CD14-positive monocyte (primary cell): ENCODE results near the gene NOTCH1. TPM values are rescaled to one million over a fixed set of nuclear protein-coding genes. Genes with fewer than 3 reads are reported as not detected.

ENCODE experiments used
- DNase-seq, 3 donors: peaks; one replicate each; pipeline ENCODE4 v3.0.0-alpha.2; 2011 to 2022
- H2AFZ ChIP-seq: 2 replicates; pipeline ENCODE4 v1.6.0; 2012; ENCODE audit warnings: mild to moderate bottlenecking, low read depth, low read length, inconsistent platforms; ENCODE audit not compliant: insufficient read depth, poor library complexity, severe bottlenecking
- H3K27ac ChIP-seq, 2 donors: 1 replicate in 1 of 2; 2 replicates in 1 of 2; pipeline ENCODE4 v1.5.1; 2012 to 2013; ENCODE audit warnings: low read length in 2 of 2, control low read depth in 1 of 2, inconsistent platforms in 1 of 2, low read depth in 1 of 2, mild to moderate bottlenecking in 1 of 2
- H3K27me3 ChIP-seq, 2 donors: one replicate each; pipeline versions ENCODE4 v1.6.0 to v1.6.1; 2011 to 2013; ENCODE audit warnings: low read length in 2 of 2; ENCODE audit not compliant: control insufficient read depth in 2 of 2, insufficient read depth in 2 of 2
- H3K36me3 ChIP-seq, 2 donors: replicated peaks in 1 of 2; 1 replicate in 1 of 2; 2 replicates in 1 of 2; pipeline versions ENCODE4 v1.5.1 to v1.6.1; 2012 to 2013; ENCODE audit warnings: low read length in 2 of 2, control low read depth in 1 of 2, inconsistent platforms in 1 of 2, mild to moderate bottlenecking in 1 of 2; ENCODE audit not compliant: insufficient read depth in 2 of 2, control insufficient read depth in 1 of 2
- H3K4me1 ChIP-seq, 2 donors: 1 replicate in 1 of 2; 2 replicates in 1 of 2; pipeline versions ENCODE4 v1.5.1 to v1.6.1; 2012 to 2013; ENCODE audit warnings: low read length in 2 of 2, control low read depth in 1 of 2, inconsistent platforms in 1 of 2, mild to moderate bottlenecking in 1 of 2, moderate library complexity in 1 of 2; ENCODE audit not compliant: insufficient read depth in 2 of 2, control insufficient read depth in 1 of 2
- H3K4me2 ChIP-seq: replicated peaks from 2 replicates; pipeline ENCODE3; 2012; ENCODE audit warnings: low read length, moderate library complexity, mild to moderate bottlenecking; ENCODE audit not compliant: poor library complexity, severe bottlenecking; ENCODE audit errors: extremely low read depth
- H3K4me3 ChIP-seq, 3 experiments: fragments of 200-600 bp in 1 of 3; sonication (generic) in 1 of 3; replicated peaks in 1 of 3; 1 replicate in 2 of 3; 2 replicates in 1 of 3; pipeline ENCODE4 v1.5.1; 2011 to 2013; ENCODE audit warnings: low read length in 3 of 3, mild to moderate bottlenecking in 3 of 3, control low read depth in 2 of 3, low read depth in 2 of 3, inconsistent platforms in 1 of 3, moderate library complexity in 1 of 3
- H3K79me2 ChIP-seq: 2 replicates; pipeline ENCODE4 v1.6.0; 2012; ENCODE audit warnings: mild to moderate bottlenecking, control low read depth, inconsistent platforms, low read length, moderate library complexity; ENCODE audit not compliant: insufficient read depth
- H3K9ac ChIP-seq: 2 replicates; pipeline ENCODE4 v1.6.0; 2017; ENCODE audit warnings: low read length, mild to moderate bottlenecking; ENCODE audit not compliant: insufficient read depth, poor library complexity, severe bottlenecking
- H3K9me3 ChIP-seq, 2 donors: replicated peaks in 1 of 2; 1 replicate in 1 of 2; 2 replicates in 1 of 2; pipeline versions ENCODE4 v1.5.1 to v1.6.1; 2012 to 2013; ENCODE audit warnings: low read length in 2 of 2, control low read depth in 1 of 2; ENCODE audit not compliant: control insufficient read depth in 1 of 2, insufficient read depth in 1 of 2
- H4K20me1 ChIP-seq: 2 replicates; pipeline ENCODE4 v1.6.0; 2012; ENCODE audit warnings: mild to moderate bottlenecking, low read length, control low read depth, moderate library complexity; ENCODE audit not compliant: insufficient read depth
- H3K27ac Mint-ChIP-seq, 7 donors: one replicate each; pipeline ENCODE4 v1.8.0; 2020; ENCODE audit warnings: mild to moderate bottlenecking in 7 of 7, mixed read lengths in 7 of 7, moderate library complexity in 6 of 7, inconsistent platforms in 2 of 7
- H3K27me3 Mint-ChIP-seq, 3 donors: one replicate each; pipeline ENCODE4 v1.8.0; 2021 to 2022; ENCODE audit warnings: low read depth in 3 of 3, mild to moderate bottlenecking in 3 of 3, mixed read lengths in 3 of 3, moderate library complexity in 3 of 3, inconsistent platforms in 1 of 3
- H3K36me3 Mint-ChIP-seq, 2 donors: one replicate each; pipeline ENCODE4 v1.8.0; 2020; ENCODE audit warnings: mixed read lengths in 2 of 2, inconsistent platforms in 1 of 2, mild to moderate bottlenecking in 1 of 2
- H3K4me1 Mint-ChIP-seq: one replicate; pipeline ENCODE4 v1.8.0; 2020; ENCODE audit warnings: mild to moderate bottlenecking, mixed read lengths
- H3K4me3 Mint-ChIP-seq, 2 donors: one replicate each; pipeline ENCODE4 v1.8.0; 2020; ENCODE audit warnings: mild to moderate bottlenecking in 2 of 2, mixed read lengths in 2 of 2, moderate library complexity in 1 of 2
- H3K9me3 Mint-ChIP-seq, 7 donors: one replicate each; pipeline ENCODE4 v1.8.0; 2020 to 2022; ENCODE audit warnings: mixed read lengths in 7 of 7, mild to moderate bottlenecking in 6 of 7, moderate library complexity in 6 of 7, inconsistent platforms in 2 of 7
- CTCF ChIP-seq: fragments of 200-600 bp; IDR thresholded peaks from one replicate; pipeline ENCODE4 v1.8.0; 2022; ENCODE audit warnings: antibody characterized with exemption, mild to moderate bottlenecking
- WGBS: methylation state at CpG from one replicate; pipeline ENCODE4 v1.1.5; 2013; ENCODE audit warnings: missing lambda C conversion rate; ENCODE audit not compliant: insufficient coverage; 5-methylcytosine and 5-hydroxymethylcytosine counted together
- intact Hi-C, 2 donors: fragments of 100-400 bp; cut with micrococcal nuclease; formaldehyde crosslinking; loops; one replicate each; pipeline versions ENCODE4 v1.15.0 to v1.15.1; 2023
- polyA plus RNA-seq, 3 donors: library from polyadenylated mRNA; depleted of rRNA in 1 of 3; unstranded in 2 of 3; stranded (reverse) in 1 of 3; fragments of 300-500 nt in 2 of 3; fragments of >200 nt in 1 of 3; fragmentation: Illumina TruSeq in 2 of 3; gene quantifications; 1 replicate in 2 of 3; 2 replicates in 1 of 3; pipeline ENCODE4 v1.2.3, GENCODE V29; 2012 to 2021

The NOTCH1 gene
- polyA plus RNA-seq, 3 donors: 1.4 to 33.0 (median 2.2) TPM

DNA sequence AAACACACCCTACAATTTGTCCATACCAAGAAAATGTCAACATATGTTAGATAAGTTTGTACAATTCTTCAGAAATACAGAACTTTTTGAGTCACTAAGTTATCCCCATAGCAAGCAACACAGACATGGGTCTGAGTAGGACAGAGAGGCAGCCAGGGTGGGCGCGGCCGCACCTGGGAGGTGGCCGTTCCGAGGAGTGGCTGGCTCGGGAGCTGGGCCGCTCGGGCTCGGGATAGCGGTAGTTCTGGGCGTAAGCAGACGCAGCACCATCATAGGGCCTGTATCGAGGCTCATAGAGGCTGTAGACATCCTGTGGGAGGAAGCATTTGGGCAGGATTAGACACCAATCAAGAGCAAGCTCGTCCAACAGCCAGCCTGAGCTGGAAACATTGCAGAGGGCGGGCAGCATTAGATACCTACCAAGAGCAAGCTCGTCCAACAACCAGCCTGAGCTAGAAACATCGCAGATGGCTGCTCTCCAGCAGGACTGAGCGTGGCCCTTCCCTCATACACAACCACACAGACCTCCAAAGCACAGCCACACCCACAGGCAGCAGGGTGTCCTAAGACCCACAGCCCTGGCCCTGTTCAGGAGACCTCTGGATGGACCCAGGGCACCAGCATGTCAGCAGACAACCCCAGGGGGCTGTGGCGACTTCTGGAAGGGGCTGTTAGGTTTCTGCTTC lies 73.9 kb downstream of the NOTCH1 start:
- 96% methylated on average over 19 of the region's 19 CpGs for WGBS
- H3K27ac Mint-ChIP-seq: no peak overlapping the region
- no peak overlapping the region for H3K27ac ChIP-seq
- H3K27me3 Mint-ChIP-seq: peaks cover 0 to 1% (median 1%) of the 10 kb centered on the region in 3 donors
- no peak overlapping the region for H3K4me2 ChIP-seq
- H4K20me1 ChIP-seq: peaks cover 99% of the 10 kb centered on the region
- no peaks in the 10 kb centered on the region for H3K27me3 ChIP-seq
- H3K4me3 Mint-ChIP-seq: no peak overlapping the region
- no peak for DNase-seq
- H2AFZ ChIP-seq: no peak overlapping the region
- no peaks in the 10 kb centered on the region for H3K9me3 ChIP-seq
- no peak overlapping the region for H3K4me3 ChIP-seq
- intact Hi-C loops: no loop called here
- peaks cover 83% of the 10 kb centered on the region for H3K79me2 ChIP-seq
- peaks cover 83 to 98% of the 10 kb centered on the region in 2 donors for H3K36me3 Mint-ChIP-seq
- H3K9ac ChIP-seq: no peak overlapping the region
- peaks cover 100% of the 10 kb centered on the region in 2 donors for H3K36me3 ChIP-seq
- H3K4me1 Mint-ChIP-seq: no peaks in the 10 kb centered on the region
- no peaks in the 10 kb centered on the region for H3K9me3 Mint-ChIP-seq
- no peak for TF ChIP-seq CTCF
- no peaks in the 10 kb centered on the region for H3K4me1 ChIP-seq

- peak overlapping the region in 1 of 7 donors; percentile 22 for H3K27ac Mint-ChIP-seq
- TF ChIP-seq CTCF: no peak
- Histone ChIP-seq H3K27ac (no peak overlapping the region), H3K36me3 (peaks cover 100% of the 10 kb centered on the region in 2 donors), H3K4me3 (no peak overlapping the region), H4K20me1 (peaks cover 99% of the 10 kb centered on the region), H3K4me2 (no peak overlapping the region), H3K27me3 (no peaks in the 10 kb centered on the region), H3K9me3 (no peaks in the 10 kb centered on the region), H3K9ac (no peak overlapping the region), H2AFZ (no peak overlapping the region), H3K79me2 (peaks cover 73% of the 10 kb centered on the region), H3K4me1 (no peaks in the 10 kb centered on the region)
- peaks cover 0 to 1% (median under 1%) of the 10 kb centered on the region in 3 donors for H3K27me3 Mint-ChIP-seq
- no peak overlapping the region for H3K4me3 Mint-ChIP-seq
- 98% methylated on average over 12 of the region's 12 CpGs for WGBS
- intact Hi-C loops: no loop called here
- no peaks in the 10 kb centered on the region for H3K9me3 Mint-ChIP-seq
- no peaks in the 10 kb centered on the region for H3K4me1 Mint-ChIP-seq
- DNase-seq: no peak
- peaks cover 86 to 98% of the 10 kb centered on the region in 2 donors for H3K36me3 Mint-ChIP-seq
Observed at GRCh38 chr9:136470792-136471469, 74.9 kb downstream of the NOTCH1 start.
